IMR-90 (cell line): Measurements from ENCODE around the gene CEBPB. TPM values are rescaled to one million over a fixed set of nuclear protein-coding genes. Genes with fewer than 3 reads are reported as not detected.

Experiments
- ATAC-seq: fragments of 200-7000 bp; cut with Tn5 transposase; 2 replicates; pipeline ENCODE4 v1.9.1; 2020; ENCODE audit warnings: low read depth, mild to moderate bottlenecking, moderate library complexity
- BruUV-seq: library from RNA; stranded (reverse); fragments of 400-500 nt; replicated peaks from 2 replicates; lab custom pipeline; 2021; lab: Mats Ljungman, UMichigan
- CTCF ChIA-PET: fragments of 300-600 bp; formaldehyde crosslinking; extraction: SDS; loops from one replicate; lab custom pipeline; 2021; ENCODE audit warnings: antibody characterized with exemption; lab: Yijun Ruan, JAX
- POLR2A ChIA-PET: fragments of 300-600 bp; sonication (Branson Sonifier 250); formaldehyde crosslinking; loops from one replicate; lab custom pipeline; 2022; ENCODE audit warnings: antibody characterized with exemption; ENCODE audit not compliant: unreplicated experiment; lab: Charles Lee
- DNase-seq: peaks from one replicate; pipeline ENCODE4 v3.0.0; 2013
- H2AFZ ChIP-seq: replicated peaks from 2 replicates; pipeline ENCODE3; 2013; ENCODE audit warnings: low read length, mild to moderate bottlenecking; ENCODE audit not compliant: poor library complexity
- H2AK5ac ChIP-seq: 2 replicates; pipeline ENCODE4 v1.6.1; 2013; ENCODE audit warnings: low read depth, low read length, inconsistent platforms
- H2AK9ac ChIP-seq: replicated peaks from 2 replicates; pipeline ENCODE3; 2013; ENCODE audit warnings: mild to moderate bottlenecking, low read depth, low read length, moderate library complexity; ENCODE audit not compliant: poor library complexity
- H2BK120ac ChIP-seq: 2 replicates; pipeline ENCODE4 v1.6.1; 2013; ENCODE audit warnings: low read depth, low read length, inconsistent platforms
- H2BK15ac ChIP-seq: 3 replicates; pipeline ENCODE4 v1.6.1; 2013; ENCODE audit warnings: low read depth, low read length, inconsistent platforms
- H2BK20ac ChIP-seq: 2 replicates; pipeline ENCODE4 v1.6.1; 2013; ENCODE audit warnings: low read depth, mild to moderate bottlenecking, inconsistent platforms, low read length, moderate library complexity
- H2BK5ac ChIP-seq: 2 replicates; pipeline ENCODE4 v1.6.1; 2013; ENCODE audit warnings: mild to moderate bottlenecking, low read depth, low read length, inconsistent platforms; ENCODE audit not compliant: poor library complexity, severe bottlenecking
- H3K14ac ChIP-seq: replicated peaks from 2 replicates; pipeline ENCODE4 v1.6.1; 2013; ENCODE audit warnings: low read depth, low read length, inconsistent platforms
- H3K18ac ChIP-seq: 2 replicates; pipeline ENCODE4 v1.6.1; 2013; ENCODE audit warnings: low read depth, low read length, control low read depth
- H3K23ac ChIP-seq: 2 replicates; pipeline ENCODE4 v1.6.1; 2013; ENCODE audit warnings: low read depth, low read length, inconsistent platforms
- H3K27ac ChIP-seq: 2 replicates; pipeline ENCODE4 v1.5.1; 2013; ENCODE audit warnings: mild to moderate bottlenecking, control low read depth, low read length; ENCODE audit not compliant: insufficient read depth
- H3K27me3 ChIP-seq: 2 replicates; pipeline ENCODE4 v1.6.1; 2013; ENCODE audit warnings: low read length; ENCODE audit not compliant: control insufficient read depth, insufficient read depth
- H3K36me3 ChIP-seq: 2 replicates; pipeline ENCODE4 v1.6.1; 2013; ENCODE audit warnings: low read length, mixed read lengths; ENCODE audit not compliant: control insufficient read depth, insufficient read depth
- H3K4ac ChIP-seq: 2 replicates; pipeline ENCODE4 v1.6.1; 2013; ENCODE audit warnings: low read depth, low read length, inconsistent platforms
- H3K4me1 ChIP-seq: 2 replicates; pipeline ENCODE4 v1.6.1; 2013; ENCODE audit warnings: low read length, mixed read lengths; ENCODE audit not compliant: control insufficient read depth, insufficient read depth
- H3K4me2 ChIP-seq: 2 replicates; pipeline ENCODE4 v1.6.1; 2013; ENCODE audit warnings: low read depth, mild to moderate bottlenecking, control low read depth, low read length, moderate library complexity
- H3K4me3 ChIP-seq: 2 replicates; pipeline ENCODE4 v1.5.1; 2013; ENCODE audit warnings: low read depth, mild to moderate bottlenecking, control low read depth, low read length, moderate library complexity; ENCODE audit not compliant: insufficient read depth
- H3K56ac ChIP-seq: 2 replicates; pipeline ENCODE4 v1.6.1; 2013; ENCODE audit warnings: low read length, inconsistent platforms; ENCODE audit not compliant: insufficient read depth; ENCODE audit errors: extremely low read depth
- H3K79me1 ChIP-seq, 2 experiments: 2 replicates each; pipeline ENCODE4 v1.6.1; 2013; ENCODE audit warnings: low read length in 2 of 2, inconsistent platforms in 1 of 2, low read depth in 1 of 2
- H3K9ac ChIP-seq: 2 replicates; pipeline ENCODE4 v1.6.1; 2013; ENCODE audit warnings: low read depth, low read length, control low read depth
- H3K9me1 ChIP-seq: 2 replicates; pipeline ENCODE4 v1.6.1; 2013; ENCODE audit warnings: low read length, inconsistent platforms; ENCODE audit not compliant: insufficient read depth
- H3K9me3 ChIP-seq: 2 replicates; pipeline ENCODE4 v1.6.1; 2013; ENCODE audit warnings: low read length; ENCODE audit not compliant: control insufficient read depth, insufficient read depth
- H4K20me1 ChIP-seq: 2 replicates; pipeline ENCODE4 v1.6.1; 2013; ENCODE audit warnings: low read length, inconsistent platforms; ENCODE audit not compliant: insufficient read depth
- H4K5ac ChIP-seq: 2 replicates; pipeline ENCODE4 v1.6.1; 2013; ENCODE audit warnings: mild to moderate bottlenecking, low read depth, low read length, control low read depth
- H4K8ac ChIP-seq, 2 experiments: 2 replicates each; pipeline ENCODE4 v1.6.1; 2013; ENCODE audit warnings: low read depth in 2 of 2, low read length in 2 of 2, control low read depth in 1 of 2, inconsistent platforms in 1 of 2
- H4K91ac ChIP-seq: 2 replicates; pipeline ENCODE4 v1.6.1; 2013; ENCODE audit warnings: low read depth, low read length, inconsistent platforms; ENCODE audit not compliant: insufficient read depth
- BHLHE40 ChIP-seq: fragments of 150-350 bp; IDR thresholded peaks from 2 replicates; pipeline ENCODE4 v1.6.1; 2016; ENCODE audit warnings: mild to moderate bottlenecking, low read depth, low read length
- CEBPB ChIP-seq: IDR thresholded peaks from 2 replicates; pipeline ENCODE4 v1.6.1; 2012; ENCODE audit warnings: low read depth, low read length, improper control_type of control experiment
- CHD1 ChIP-seq: IDR thresholded peaks from 2 replicates; pipeline ENCODE4 v1.6.1; 2012; ENCODE audit warnings: low read depth, low read length, improper control_type of control experiment
- FOS ChIP-seq: fragments of 150-350 bp; IDR thresholded peaks from 2 replicates; pipeline ENCODE4 v1.6.1; 2016; ENCODE audit warnings: low read depth, low read length
- MAFK ChIP-seq: IDR thresholded peaks from 2 replicates; pipeline ENCODE4 v1.6.1; 2012; ENCODE audit warnings: low read depth, low read length, improper control_type of control experiment
- MXI1 ChIP-seq: IDR thresholded peaks from 2 replicates; pipeline ENCODE4 v1.6.1; 2012; ENCODE audit warnings: low read depth, mild to moderate bottlenecking, low read length, moderate library complexity, borderline replicate concordance
- POLR2A ChIP-seq: IDR thresholded peaks from 2 replicates; pipeline ENCODE4 v1.6.1; 2012; ENCODE audit warnings: mild to moderate bottlenecking, low read depth, low read length
- RAD21 ChIP-seq: IDR thresholded peaks from 2 replicates; pipeline ENCODE4 v1.6.1; 2012; ENCODE audit warnings: low read length, improper control_type of control experiment
- RCOR1 ChIP-seq: IDR thresholded peaks from 2 replicates; pipeline ENCODE4 v1.6.1; 2012; ENCODE audit warnings: mild to moderate bottlenecking, low read length, improper control_type of control experiment; ENCODE audit not compliant: insufficient replicate concordance
- WGBS, 2 experiments: methylation state at CpG; one replicate each; pipeline versions ENCODE4 v1.1.5 to v1.1.7; 2013; ENCODE audit warnings: missing lambda C conversion rate in 2 of 2; ENCODE audit not compliant: insufficient read length in 1 of 2; ENCODE audit errors: extremely low coverage in 2 of 2; 5-methylcytosine and 5-hydroxymethylcytosine counted together
- dilution Hi-C: fragments of 300-500 bp; cut with HindIII; formaldehyde crosslinking; loops from one replicate; pipeline ENCODE4 v1.14.3; 2018; ENCODE audit warnings: low sequenced_read_pairs; ENCODE audit not compliant: unreplicated experiment
- in situ Hi-C: fragments of 300-500 bp; cut with MboI; formaldehyde crosslinking; loops from 3 replicates; pipeline ENCODE4 v1.14.3; 2019; ENCODE audit warnings: low sequenced_read_pairs, inconsistent platforms, mixed read lengths
- intact Hi-C: fragments of 100-400 bp; cut with micrococcal nuclease; formaldehyde crosslinking; loops from 2 replicates; pipeline ENCODE4 v1.10.0; 2022
- polyA plus RNA-seq, 3 experiments: library from polyadenylated mRNA; depleted of rRNA; stranded (reverse); fragments of >200 nt; gene quantifications; 2 replicates each; pipeline ENCODE4 v1.2.3, GENCODE V29; 2012; ENCODE audit warnings: low replicate concordance in 1 of 3
- total RNA-seq: library from RNA; depleted of rRNA; stranded (reverse); fragments of >200 nt; gene quantifications from 2 replicates; pipeline ENCODE4 v1.2.3, GENCODE V29; 2012
- TF ChIP-seq, protein P1 (sequence below): fragments of 150-350 bp; IDR thresholded peaks from 2 replicates; pipeline ENCODE4 v1.6.1; 2017; ENCODE audit warnings: mild to moderate bottlenecking, antibody characterized with exemption, low read length, low read depth

The CEBPB gene
- total and polyA plus RNA-seq, 2 of the 4 experiments (the other 2 are of a cell fraction): 3.4 to 17.4 TPM

DNA sequence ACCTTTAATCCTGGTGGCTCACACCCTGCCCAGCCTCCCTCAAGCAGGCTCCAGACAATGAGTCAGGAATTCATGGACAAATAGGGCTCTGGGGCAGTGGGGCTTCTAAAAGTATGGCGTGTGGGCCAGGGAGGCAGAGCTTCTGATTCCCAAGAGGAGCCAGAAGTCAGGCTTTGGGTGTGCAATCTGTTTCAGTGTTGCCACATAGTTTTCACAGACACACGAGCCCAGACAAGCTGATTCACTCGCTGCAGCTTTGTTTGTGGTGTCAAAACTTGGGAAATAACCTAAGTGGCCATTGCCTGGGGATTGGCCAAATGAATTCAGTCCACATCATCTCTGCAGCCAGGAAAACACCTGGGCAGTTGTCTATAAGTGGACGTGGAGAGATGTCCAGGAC lies 46.3 kb upstream of the CEBPB start (continued):
- 0 out of 2 replicates have a peak, but pooled peaks have one; percentile 7 for TF ChIP-seq RAD21

DNA sequence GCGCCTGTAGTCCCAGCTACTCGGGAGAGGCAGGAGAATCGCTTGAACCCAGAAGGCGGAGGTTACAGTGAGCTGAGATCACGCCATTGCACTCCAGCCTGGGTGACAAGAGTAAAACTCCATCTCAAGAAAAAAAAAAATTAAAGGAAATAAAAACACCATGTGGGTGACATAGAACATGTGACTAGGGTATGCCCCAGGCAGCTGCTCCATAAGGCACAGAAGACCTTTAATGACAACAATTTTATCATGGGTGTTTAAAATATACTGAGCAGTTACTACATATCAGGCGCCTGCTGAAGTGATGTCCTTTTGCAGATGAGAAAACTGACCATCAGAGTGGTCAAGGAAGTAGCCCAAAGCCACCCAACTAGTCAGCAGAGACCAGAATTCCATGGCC lies 45.1 kb upstream of the CEBPB start:
- BruUV-seq: no TSS peak
- no peak overlapping the region for H4K8ac ChIP-seq
- peaks cover 56% of the 10 kb centered on the region for H3K36me3 ChIP-seq
- H3K27me3 ChIP-seq: no peaks in the 10 kb centered on the region
- no peak overlapping the region for H2BK20ac ChIP-seq
- no peak overlapping the region for H2BK120ac ChIP-seq
- no peak overlapping the region for H3K27ac ChIP-seq
- H2AK9ac ChIP-seq: no peak overlapping the region
- H2AK5ac ChIP-seq: no peak overlapping the region
- dilution Hi-C loops: no loop called here
- no peak for DNase-seq
- no peak overlapping the region for H3K4ac ChIP-seq
- H3K14ac ChIP-seq: 0 out of 2 replicates have a peak overlapping the region, but pooled peaks have one; percentile 11
- peaks cover 39% of the 10 kb centered on the region for H3K9me1 ChIP-seq
- intact Hi-C loops: no loop called here
- no peak overlapping the region for H3K4me2 ChIP-seq
- in situ Hi-C loops: no loop called here
- H4K20me1 ChIP-seq: peaks cover 73% of the 10 kb centered on the region
- H3K4me1 ChIP-seq: peaks cover 32% of the 10 kb centered on the region
- no peak for ATAC-seq
- no peak overlapping the region for H3K9ac ChIP-seq
- no peak overlapping the region for H3K4me3 ChIP-seq
- H2BK5ac ChIP-seq: no peak overlapping the region
- peaks cover 34 to 83% of the 10 kb centered on the region in 2 experiments for H3K79me1 ChIP-seq
- H2AFZ ChIP-seq: no peak overlapping the region
- WGBS, 2 experiments: no CpG with 5 or more reads among the region's 6 CpGs
- H3K9me3 ChIP-seq: no peaks in the 10 kb centered on the region
- H3K56ac ChIP-seq: no peak overlapping the region
- no peak overlapping the region for H2BK15ac ChIP-seq
- TF ChIP-seq POLR2A (no peak), BHLHE40 (no peak), CEBPB (no peak), RCOR1 (no peak), CHD1 (no peak), MAFK (no peak), FOS (no peak), MXI1 (no peak)
- TF ChIP-seq, protein P1, sequence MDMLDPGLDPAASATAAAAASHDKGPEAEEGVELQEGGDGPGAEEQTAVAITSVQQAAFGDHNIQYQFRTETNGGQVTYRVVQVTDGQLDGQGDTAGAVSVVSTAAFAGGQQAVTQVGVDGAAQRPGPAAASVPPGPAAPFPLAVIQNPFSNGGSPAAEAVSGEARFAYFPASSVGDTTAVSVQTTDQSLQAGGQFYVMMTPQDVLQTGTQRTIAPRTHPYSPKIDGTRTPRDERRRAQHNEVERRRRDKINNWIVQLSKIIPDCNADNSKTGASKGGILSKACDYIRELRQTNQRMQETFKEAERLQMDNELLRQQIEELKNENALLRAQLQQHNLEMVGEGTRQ: no peak
- H3K23ac ChIP-seq: no peak overlapping the region
- H3K18ac ChIP-seq: no peak overlapping the region
- no peak overlapping the region for H4K5ac ChIP-seq
- no peak overlapping the region for H4K91ac ChIP-seq
- CTCF ChIA-PET: interaction anchor here (0.6 kb wide), 2 partner anchors 166 to 451 kb away, joined by 3 to 4 read pairs; no protein-coding TSS in a partner anchor
- POLR2A ChIA-PET: interaction anchor here (0.6 kb wide), 1 partner anchor 413 kb away, joined by 3 read pairs; no protein-coding TSS in a partner anchor
